GM06990 (cell line): ENCODE data around the gene COL5A1.

Experiments
- DNase-seq: peaks from one replicate; pipeline ENCODE4 v3.0.0-alpha.2; 2011; ENCODE audit not compliant: insufficient read length; ENCODE audit errors: extremely low read depth
- H3K27me3 ChIP-seq: replicated peaks from 2 replicates; pipeline ENCODE4 v1.6.0; 2011; ENCODE audit warnings: low read length; ENCODE audit not compliant: control insufficient read depth, insufficient read depth
- H3K36me3 ChIP-seq: 2 replicates; pipeline ENCODE4 v1.5.1; 2011; ENCODE audit warnings: low read length; ENCODE audit not compliant: control insufficient read depth, insufficient read depth
- H3K4me3 ChIP-seq: replicated peaks from 2 replicates; pipeline ENCODE4 v1.5.1; 2011; ENCODE audit warnings: low read depth, mild to moderate bottlenecking, control low read depth, low read length
- CTCF ChIP-seq: IDR thresholded peaks from 2 replicates; pipeline ENCODE4 v1.5.1; 2011; ENCODE audit warnings: low read length, control low read depth, mild to moderate bottlenecking, inconsistent platforms; ENCODE audit not compliant: insufficient read depth, poor library complexity, severe bottlenecking

COL5A1 gene

GRCh38 chr9:134694714-134695113, 53.1 kb downstream of the COL5A1 start:
- no peak for DNase-seq
- H3K36me3 ChIP-seq = no peaks in the 10 kb centered on the region
- no peak for TF ChIP-seq CTCF
- no peak overlapping the region for H3K4me3 ChIP-seq
- no peaks in the 10 kb centered on the region; the same call in 1 of the 2 replicates for H3K27me3 ChIP-seq

GRCh38 chr9:134695144-134695543, 53.5 kb downstream of the COL5A1 start:
- Histone ChIP-seq H3K4me3 (no peak overlapping the region), H3K36me3 (no peaks in the 10 kb centered on the region), H3K27me3 (no peaks in the 10 kb centered on the region; the same call in 1 of the 2 replicates)
- no peak for DNase-seq
- TF ChIP-seq CTCF = no peak

- no peaks in the 10 kb centered on the region; the same call in none of the 2 replicates for H3K27me3 ChIP-seq
- no peaks in the 10 kb centered on the region for H3K36me3 ChIP-seq
- H3K4me3 ChIP-seq = no peak overlapping the region
- TF ChIP-seq CTCF = no peak
- no peak for DNase-seq
These were observed 54.8 kb downstream of the COL5A1 start for GRCh38 chr9:134696433-134696832.

GRCh38 chr9:134698111-134698510, 56.5 kb downstream of the COL5A1 start:
- no peak for DNase-seq
- Histone ChIP-seq H3K36me3 (no peaks in the 10 kb centered on the region), H3K27me3 (no peaks in the 10 kb centered on the region; the same call in none of the 2 replicates), H3K4me3 (no peak overlapping the region)
- TF ChIP-seq CTCF = no peak

- Histone ChIP-seq H3K36me3 (no peaks in the 10 kb centered on the region), H3K27me3 (no peaks in the 10 kb centered on the region; the same call in none of the 2 replicates)
- DNase-seq = peak; percentile 37
These were observed 57.2 kb downstream of the COL5A1 start for GRCh38 chr9:134698587-134699342.

More at GRCh38 chr9:134698587-134699342, 57.2 kb downstream of the COL5A1 start:
- no peak overlapping the region for H3K4me3 ChIP-seq
- TF ChIP-seq CTCF = peak; percentile 87
